GM21360 (cell line): Measurements from ENCODE around the gene TSN.
"Not testable (repeated sequence)": the region's sequence is repeated elsewhere in the genome, so short reads cannot be mapped to it uniquely, and the experiment has no call there.

Experiments used
- ATAC-seq: cut with Tn5 transposase; IDR thresholded peaks from one replicate; pipeline ENCODE4 v1.9.1; 2021; ENCODE audit warnings: mild to moderate bottlenecking, moderate library complexity; ENCODE audit not compliant: unreplicated experiment

Gene TSN

GRCh38 chr2:121796239-121796638, 40.8 kb downstream of the TSN start:
- no peak for ATAC-seq

GRCh38 chr2:121798617-121799016, 43.2 kb downstream of the TSN start:
- ATAC-seq: no peak

GRCh38 chr2:121801916-121802315, 46.5 kb downstream of the TSN start:
- ATAC-seq: no peak

GRCh38 chr2:121803503-121803902, 48.1 kb downstream of the TSN start:
- no peak for ATAC-seq

GRCh38 chr2:121804340-121804739, 48.9 kb downstream of the TSN start:
- ATAC-seq: peak; percentile 91

- ATAC-seq: no peak
Observed at GRCh38 chr2:121804997-121805765, 49.7 kb downstream of the TSN start.

GRCh38 chr2:121805766-121806143, 50.3 kb downstream of the TSN start:
- ATAC-seq: no peak

GRCh38 chr2:121807771-121808170, 52.3 kb downstream of the TSN start:
- not testable (repeated sequence) for ATAC-seq

GRCh38 chr2:121809607-121810006, 54.2 kb downstream of the TSN start:
- no peak for ATAC-seq

- peak; percentile 98 for ATAC-seq
Observed at GRCh38 chr2:121810959-121811853, 55.8 kb downstream of the TSN start.

GRCh38 chr2:121813083-121813482, 57.6 kb downstream of the TSN start:
- not testable (repeated sequence) for ATAC-seq

- ATAC-seq: no peak
Observed at GRCh38 chr2:121815216-121815615, 59.8 kb downstream of the TSN start.

- ATAC-seq: no peak
Observed at GRCh38 chr2:121816797-121817196, 61.3 kb downstream of the TSN start.

- ATAC-seq: not testable (repeated sequence)
Observed at GRCh38 chr2:121817304-121817703, 61.9 kb downstream of the TSN start.
